Measurements from ENCODE around the gene LHX6. TPM values are rescaled to one million over a fixed set of nuclear protein-coding genes. Genes with fewer than 3 reads are reported as not detected.

LHX6 gene
- total and polyA plus RNA-seq, 2 of the 8 experiments (the other 6 are each of a cell fraction or from before 2014, with no cell fraction given) = 0.92 to 1.2 TPM

DNA sequence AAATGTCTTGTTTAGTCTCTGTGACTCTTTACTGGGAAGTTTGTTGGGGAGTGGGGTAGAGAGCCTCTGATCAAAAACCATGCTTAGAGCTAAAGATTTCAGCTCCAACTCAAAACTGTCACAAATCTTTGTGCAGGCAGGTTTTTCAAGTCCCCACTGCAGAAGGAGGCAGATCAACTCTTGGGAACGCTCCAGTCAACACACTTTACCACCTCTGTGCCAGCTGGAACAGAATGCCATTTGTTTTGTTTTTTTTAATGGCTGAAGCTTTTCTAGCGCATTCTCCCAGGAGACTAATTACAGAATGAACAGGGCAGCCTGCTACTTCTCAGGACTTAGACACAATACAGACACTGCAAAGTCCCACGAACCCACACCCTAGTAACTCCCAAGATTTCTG, 17.9 kb upstream of the LHX6 start (continued):
- no peak for TF ChIP-seq TAF7 (optimal IDR thresholded peaks at IDR 0.05; ENCODE audit: borderline replicate concordance, low read depth, low read length)
- no peak for TF ChIP-seq JUND (IDR thresholded peaks at IDR 0.05; ENCODE audit: low read length)
- TF ChIP-seq TCF12 (IDR thresholded peaks at IDR 0.05; ENCODE audit: low read depth, low read length) = no peak
- no peak for TF ChIP-seq USF2 (IDR thresholded peaks at IDR 0.05; ENCODE audit: low read length)
- TF ChIP-seq, protein P1, sequence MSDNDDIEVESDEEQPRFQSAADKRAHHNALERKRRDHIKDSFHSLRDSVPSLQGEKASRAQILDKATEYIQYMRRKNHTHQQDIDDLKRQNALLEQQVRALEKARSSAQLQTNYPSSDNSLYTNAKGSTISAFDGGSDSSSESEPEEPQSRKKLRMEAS (IDR thresholded peaks at IDR 0.05) = no peak
- no peak for TF ChIP-seq TEAD4 (IDR thresholded peaks at IDR 0.05; ENCODE audit: low read depth, low read length)
